Thoracic aorta (tissue), 2 donors: Measurements from ENCODE around the gene CISD1. TPM values are rescaled to one million over a fixed set of nuclear protein-coding genes. Genes with fewer than 3 reads are reported as not detected.
"Not testable (repeated sequence)": the region's sequence is repeated elsewhere in the genome, so short reads cannot be mapped to it uniquely, and the experiment has no call there.

Experiments
- ATAC-seq: fragments of 150-250 bp; one replicate; pipeline ENCODE4 v1.8.0; 2017; ENCODE audit warnings: low read depth; ENCODE audit not compliant: insufficient number of reproducible peaks, low FRiP score
- DNase-seq: peaks from one replicate; pipeline ENCODE4 v3.0.0-alpha.2; 2020; ENCODE audit warnings: low spot score
- H3K27ac ChIP-seq, 2 donors: fragments of 200-600 bp; sonication (generic); 1 replicate in 1 of 2; 2 replicates in 1 of 2; pipeline ENCODE4 v1.5.1; 2016; ENCODE audit warnings: mild to moderate bottlenecking in 2 of 2, moderate library complexity in 2 of 2
- H3K27me3 ChIP-seq: fragments of 200-600 bp; sonication (generic); replicated peaks from 2 replicates; pipeline ENCODE4 v1.6.0; 2016; ENCODE audit warnings: mild to moderate bottlenecking; ENCODE audit not compliant: insufficient read depth
- H3K36me3 ChIP-seq: fragments of 200-600 bp; sonication (generic); one replicate; pipeline ENCODE4 v1.5.1; 2016
- H3K4me1 ChIP-seq, 2 donors: fragments of 200-600 bp; sonication (generic); 1 replicate in 1 of 2; 2 replicates in 1 of 2; pipeline versions ENCODE4 v1.5.1 to v1.6.0; 2016; ENCODE audit warnings: low read depth in 2 of 2, mild to moderate bottlenecking in 1 of 2; ENCODE audit not compliant: control insufficient read depth in 1 of 2
- H3K4me3 ChIP-seq: fragments of 200-600 bp; sonication (generic); 2 replicates; pipeline ENCODE4 v1.5.1; 2016; ENCODE audit warnings: mild to moderate bottlenecking
- H3K9me3 ChIP-seq: fragments of 200-600 bp; sonication (generic); 2 replicates; pipeline ENCODE4 v1.5.1; 2016
- total RNA-seq, 2 donors: library from RNA; depleted of rRNA; stranded (reverse); fragments of >200 nt; gene quantifications; one replicate each; pipeline versions ENCODE4 v1.1.0 to v1.2.3, GENCODE V29; 2016
- TF ChIP-seq, protein P1 (sequence below): fragments of 200-600 bp; sonication (generic); IDR thresholded peaks from one replicate; pipeline ENCODE4 v1.5.1; 2019; ENCODE audit warnings: antibody characterized with exemption

The CISD1 gene
- total RNA-seq, 2 donors from 2014 or later: 6.8 to 7.5 TPM

DNA sequence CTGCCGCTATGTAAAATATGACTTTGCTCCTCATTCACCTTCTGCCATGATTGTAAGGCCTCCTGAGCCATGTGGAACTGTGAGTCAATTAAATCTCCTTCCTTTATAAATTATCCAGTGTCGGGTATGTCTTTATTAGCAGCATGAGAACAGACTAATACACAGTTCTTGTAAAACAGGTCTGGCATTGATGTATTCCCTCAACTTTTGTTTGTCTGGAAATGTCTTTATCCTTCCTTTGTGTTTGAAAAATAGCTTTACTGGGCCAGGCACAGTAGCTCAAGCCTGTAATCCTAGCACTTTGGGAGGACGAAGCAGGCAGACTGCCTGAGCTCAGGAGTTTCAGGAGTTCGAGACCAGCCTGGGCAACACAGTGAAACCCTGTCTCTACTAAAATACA is 15.8 kb upstream of the CISD1 start:
- Histone ChIP-seq H3K36me3 (no peaks in the 10 kb centered on the region), H3K27ac (no peak overlapping the region), H3K9me3 (no peaks in the 10 kb centered on the region), H3K4me1 (no peaks in the 10 kb centered on the region), H3K4me3 (no peak overlapping the region), H3K27me3 (no peaks in the 10 kb centered on the region)
- DNase-seq (no peak), ATAC-seq (no peak)
- TF ChIP-seq, protein P1, sequence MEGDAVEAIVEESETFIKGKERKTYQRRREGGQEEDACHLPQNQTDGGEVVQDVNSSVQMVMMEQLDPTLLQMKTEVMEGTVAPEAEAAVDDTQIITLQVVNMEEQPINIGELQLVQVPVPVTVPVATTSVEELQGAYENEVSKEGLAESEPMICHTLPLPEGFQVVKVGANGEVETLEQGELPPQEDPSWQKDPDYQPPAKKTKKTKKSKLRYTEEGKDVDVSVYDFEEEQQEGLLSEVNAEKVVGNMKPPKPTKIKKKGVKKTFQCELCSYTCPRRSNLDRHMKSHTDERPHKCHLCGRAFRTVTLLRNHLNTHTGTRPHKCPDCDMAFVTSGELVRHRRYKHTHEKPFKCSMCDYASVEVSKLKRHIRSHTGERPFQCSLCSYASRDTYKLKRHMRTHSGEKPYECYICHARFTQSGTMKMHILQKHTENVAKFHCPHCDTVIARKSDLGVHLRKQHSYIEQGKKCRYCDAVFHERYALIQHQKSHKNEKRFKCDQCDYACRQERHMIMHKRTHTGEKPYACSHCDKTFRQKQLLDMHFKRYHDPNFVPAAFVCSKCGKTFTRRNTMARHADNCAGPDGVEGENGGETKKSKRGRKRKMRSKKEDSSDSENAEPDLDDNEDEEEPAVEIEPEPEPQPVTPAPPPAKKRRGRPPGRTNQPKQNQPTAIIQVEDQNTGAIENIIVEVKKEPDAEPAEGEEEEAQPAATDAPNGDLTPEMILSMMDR: no peak

DNA sequence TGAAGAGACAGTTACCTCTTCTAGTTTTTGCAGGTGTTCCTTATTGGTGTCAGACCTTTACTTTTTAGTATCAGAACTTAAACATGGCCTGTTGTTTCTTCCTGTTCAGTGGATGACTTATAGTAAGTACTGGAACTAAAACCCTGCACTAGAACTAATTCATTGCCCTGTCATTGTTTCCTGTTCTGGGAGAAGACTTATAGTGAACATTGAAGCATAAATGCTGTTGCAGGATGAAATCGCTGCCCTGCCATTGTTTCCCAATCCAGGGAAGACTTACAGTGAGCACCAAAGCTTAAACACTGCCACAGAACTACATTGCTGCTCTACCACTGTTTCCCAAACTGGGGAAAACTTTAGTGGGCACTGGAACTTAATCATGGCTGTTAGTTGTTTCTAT is 14.3 kb upstream of the CISD1 start:
- Histone ChIP-seq H3K4me3 (no peak overlapping the region), H3K27me3 (no peaks in the 10 kb centered on the region), H3K9me3 (no peaks in the 10 kb centered on the region), H3K27ac (no peak overlapping the region), H3K4me1 (no peaks in the 10 kb centered on the region), H3K36me3 (no peaks in the 10 kb centered on the region)
- ATAC-seq (no peak), DNase-seq (no peak)
- TF ChIP-seq, protein P1: no peak

DNA sequence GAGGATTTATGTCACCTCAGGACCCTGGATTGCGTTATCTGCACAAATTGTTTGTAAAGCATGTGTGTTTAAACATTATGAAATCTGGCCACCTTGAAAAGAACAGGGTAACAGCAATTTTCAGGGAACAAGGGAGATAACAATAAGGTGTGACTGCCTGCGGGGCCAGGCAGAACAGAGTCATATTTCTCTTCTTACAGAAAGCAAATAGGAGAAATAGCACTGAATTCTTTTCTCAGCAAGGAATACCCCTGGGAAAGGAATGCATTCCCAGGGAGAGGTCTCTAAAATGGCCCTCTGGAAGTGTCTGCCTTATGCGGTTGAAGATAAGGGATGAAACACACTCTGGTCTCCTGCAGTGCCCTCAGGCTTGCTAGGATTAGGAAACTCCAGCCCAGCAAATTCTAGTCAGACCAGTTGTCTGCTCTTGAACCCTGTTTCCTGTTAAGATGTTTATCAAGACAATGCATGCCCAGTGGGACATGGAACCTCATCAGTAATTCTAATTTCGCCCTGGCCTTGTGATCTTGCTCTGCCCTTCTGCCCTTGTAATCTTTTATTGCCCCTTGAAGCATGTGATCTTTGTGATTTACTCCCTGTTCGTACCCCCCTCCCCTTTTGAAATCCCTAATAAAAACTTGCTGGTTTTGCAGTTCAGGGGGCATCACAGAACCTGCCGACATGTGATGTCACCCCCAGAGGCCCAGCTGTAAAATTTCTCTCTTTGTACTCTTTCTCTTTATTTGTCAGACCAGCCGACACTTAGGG is 12.8 kb upstream of the CISD1 start:
- not testable (repeated sequence) for H3K36me3 ChIP-seq, H3K27ac ChIP-seq, H3K4me3 ChIP-seq, DNase-seq, H3K4me1 ChIP-seq, H3K27me3 ChIP-seq, H3K9me3 ChIP-seq, ATAC-seq

DNA sequence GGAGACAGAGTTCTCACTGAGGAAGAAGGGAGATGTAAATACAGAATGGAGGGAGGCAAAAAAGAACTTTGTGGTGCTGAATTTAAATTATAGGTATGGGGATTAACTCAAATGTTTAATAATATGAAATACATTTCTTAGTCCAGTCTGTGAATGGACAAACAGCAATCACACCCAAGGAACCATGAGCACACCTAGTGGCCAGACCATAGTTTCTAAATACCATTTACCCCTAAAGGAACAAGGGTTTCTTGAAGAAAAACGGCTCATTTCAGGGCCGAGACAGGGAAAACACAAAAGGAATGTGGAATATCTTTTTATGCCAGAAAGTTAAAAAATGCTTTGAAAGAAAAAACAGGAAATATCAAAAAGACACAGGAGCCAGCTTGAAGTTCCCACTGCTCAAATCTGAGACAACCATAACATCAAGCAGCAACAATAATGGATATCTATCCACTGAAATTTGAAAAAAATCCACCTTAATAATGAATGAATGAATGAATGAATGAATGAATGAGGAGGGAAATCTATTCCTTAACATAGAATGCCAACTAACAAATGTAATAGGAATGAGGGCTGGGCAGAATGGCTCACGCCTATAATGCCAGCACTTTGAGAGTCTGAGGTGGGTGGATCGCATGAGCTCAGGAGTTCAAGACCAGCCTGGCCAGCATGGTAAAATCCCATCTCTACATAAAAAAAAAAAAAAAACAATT is 9.8 kb upstream of the CISD1 start:
- TF ChIP-seq, protein P1: no peak
- Histone ChIP-seq H3K4me3 (no peak overlapping the region), H3K36me3 (no peaks in the 10 kb centered on the region), H3K27ac (no peak overlapping the region), H3K27me3 (no peaks in the 10 kb centered on the region), H3K9me3 (no peaks in the 10 kb centered on the region), H3K4me1 (no peaks in the 10 kb centered on the region)
- no peak for DNase-seq
- ATAC-seq: no peak

DNA sequence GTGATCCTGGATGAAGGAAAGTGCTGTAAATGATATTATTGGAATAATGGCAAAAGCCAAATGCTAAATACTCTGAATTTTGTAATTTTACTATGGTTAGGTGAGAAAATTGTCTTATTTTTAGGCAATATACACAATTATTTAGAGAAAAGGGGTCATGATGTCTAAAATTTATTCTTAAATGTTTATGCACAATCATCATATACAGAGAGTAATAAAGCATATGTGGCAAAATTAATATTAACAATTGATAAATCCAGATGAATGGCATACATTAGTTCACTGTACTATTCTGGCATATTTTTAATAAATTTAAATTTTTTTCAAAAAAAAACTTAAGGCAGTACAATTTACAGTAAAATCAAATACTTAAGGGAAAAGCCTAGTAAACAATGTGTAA is 8.6 kb upstream of the CISD1 start:
- TF ChIP-seq, protein P1: no peak
- DNase-seq: no peak
- no peaks in the 10 kb centered on the region for H3K27me3 ChIP-seq
- H3K4me3 ChIP-seq: no peak overlapping the region
- peaks cover 0 to 3% of the 10 kb centered on the region in 2 donors for H3K4me1 ChIP-seq
- H3K9me3 ChIP-seq: no peaks in the 10 kb centered on the region
- H3K27ac ChIP-seq: no peak overlapping the region
- ATAC-seq: no peak
- no peaks in the 10 kb centered on the region for H3K36me3 ChIP-seq
